HG03439 (cell line): Measurements from ENCODE around the gene FAM234A.

Source experiments
- ATAC-seq: cut with Tn5 transposase; IDR thresholded peaks from one replicate; pipeline ENCODE4 v1.9.1; 2021; ENCODE audit warnings: mild to moderate bottlenecking, moderate library complexity; ENCODE audit not compliant: unreplicated experiment

FAM234A gene

DNA sequence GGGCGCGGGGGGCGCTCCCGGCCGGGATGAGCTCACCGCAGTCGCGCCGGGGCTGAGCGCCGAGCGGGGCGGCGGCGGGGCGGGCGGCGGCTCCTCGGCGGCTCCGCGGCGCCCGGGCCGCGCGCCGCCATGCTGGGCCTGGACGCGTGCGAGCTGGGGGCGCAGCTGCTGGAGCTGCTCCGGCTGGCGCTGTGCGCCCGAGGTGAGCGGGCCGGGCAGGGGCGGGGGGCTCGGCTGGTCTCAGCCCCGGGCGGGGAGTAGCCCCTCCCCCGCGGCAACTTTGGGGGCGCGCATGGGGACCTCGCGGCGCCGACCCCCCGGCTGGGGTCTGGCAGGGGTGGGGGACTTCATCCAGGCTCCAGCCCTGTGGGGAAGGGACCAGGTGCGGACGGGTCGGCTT, 45.9 kb downstream of the FAM234A start, which contains the start of gene ARHGDIG:
Gene ARHGDIG, plus strand, starts transcription at position 40 of the 400 bp plus-strand sequence. Its CDS starts 90 bp downstream, at position 130.
- no peak for ATAC-seq

- no peak for ATAC-seq
These were observed 46.5 kb downstream of the FAM234A start for GRCh38 chr16:280991-281659.

DNA sequence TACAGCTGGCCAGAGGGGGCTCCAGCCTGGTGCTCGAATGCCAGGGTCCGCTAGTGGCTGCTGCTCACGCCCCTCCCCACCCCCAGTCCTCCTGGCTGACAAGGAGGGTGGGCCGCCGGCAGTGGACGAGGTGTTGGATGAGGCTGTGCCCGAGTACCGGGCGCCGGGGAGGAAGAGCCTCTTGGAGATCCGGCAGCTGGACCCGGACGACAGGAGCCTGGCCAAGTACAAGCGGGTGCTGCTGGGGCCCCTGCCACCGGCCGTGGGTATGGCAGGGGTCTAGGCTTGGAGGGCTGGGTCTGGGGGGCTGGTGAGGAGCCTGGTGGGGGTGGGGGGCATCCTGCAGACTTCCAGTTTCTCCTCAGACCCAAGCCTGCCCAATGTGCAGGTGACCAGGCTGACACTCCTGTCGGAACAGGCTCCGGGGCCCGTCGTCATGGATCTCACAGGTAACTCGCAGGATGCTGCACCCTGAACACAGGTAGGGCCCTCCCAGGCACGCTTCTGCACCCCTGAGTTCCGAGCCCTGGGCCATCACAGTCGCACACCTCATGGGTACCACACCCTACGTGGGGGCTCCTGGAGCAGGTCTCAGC, 47.1 kb downstream of the FAM234A start:
- ATAC-seq = no peak

GRCh38 chr16:282491-282890, 47.9 kb downstream of the FAM234A start:
- no peak for ATAC-seq

- ATAC-seq = no peak
These were observed 48.6 kb downstream of the FAM234A start, which contains the start of gene PDIA2 for GRCh38 chr16:283033-283805. PDIA2 (plus strand) TSS chr16:283164; CDS start chr16:283170, 6 bp downstream.

DNA sequence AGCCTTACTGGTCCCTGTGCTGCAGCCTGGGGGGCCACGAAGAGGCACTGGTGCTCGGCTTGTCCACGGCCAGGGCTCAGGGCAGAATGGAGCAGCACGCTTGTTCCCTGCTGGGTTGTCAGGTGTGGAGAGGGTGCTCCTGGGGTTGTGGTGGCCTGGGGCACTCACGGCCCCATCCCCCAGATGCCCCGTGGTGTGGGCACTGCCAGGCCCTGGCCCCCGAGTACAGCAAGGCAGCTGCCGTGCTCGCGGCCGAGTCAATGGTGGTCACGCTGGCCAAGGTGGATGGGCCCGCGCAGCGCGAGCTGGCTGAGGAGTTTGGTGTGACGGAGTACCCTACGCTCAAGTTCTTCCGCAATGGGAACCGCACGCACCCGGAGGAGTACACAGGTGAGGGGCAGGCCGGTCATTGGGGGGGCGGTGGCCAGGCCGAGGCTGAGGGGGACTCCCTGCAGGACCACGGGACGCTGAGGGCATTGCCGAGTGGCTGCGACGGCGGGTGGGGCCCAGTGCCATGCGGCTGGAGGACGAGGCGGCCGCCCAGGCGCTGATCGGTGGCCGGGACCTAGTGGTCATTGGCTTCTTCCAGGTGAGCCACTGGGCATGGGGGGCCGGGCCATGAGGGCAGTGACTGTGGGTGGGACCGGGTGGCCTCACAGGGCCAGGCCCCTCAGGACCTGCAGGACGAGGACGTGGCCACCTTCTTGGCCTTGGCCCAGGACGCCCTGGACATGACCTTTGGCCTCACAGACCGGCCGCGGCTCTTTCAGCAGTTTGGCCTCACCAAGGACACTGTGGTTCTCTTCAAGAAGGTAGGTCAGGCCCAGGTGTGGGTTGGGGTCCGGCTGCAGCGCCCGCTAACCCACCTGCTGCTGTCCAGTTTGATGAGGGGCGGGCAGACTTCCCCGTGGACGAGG, 49.8 kb downstream of the FAM234A start:
- ATAC-seq = no peak

- no peak for ATAC-seq
These were observed 50.8 kb downstream of the FAM234A start for GRCh38 chr16:285146-286055.

DNA sequence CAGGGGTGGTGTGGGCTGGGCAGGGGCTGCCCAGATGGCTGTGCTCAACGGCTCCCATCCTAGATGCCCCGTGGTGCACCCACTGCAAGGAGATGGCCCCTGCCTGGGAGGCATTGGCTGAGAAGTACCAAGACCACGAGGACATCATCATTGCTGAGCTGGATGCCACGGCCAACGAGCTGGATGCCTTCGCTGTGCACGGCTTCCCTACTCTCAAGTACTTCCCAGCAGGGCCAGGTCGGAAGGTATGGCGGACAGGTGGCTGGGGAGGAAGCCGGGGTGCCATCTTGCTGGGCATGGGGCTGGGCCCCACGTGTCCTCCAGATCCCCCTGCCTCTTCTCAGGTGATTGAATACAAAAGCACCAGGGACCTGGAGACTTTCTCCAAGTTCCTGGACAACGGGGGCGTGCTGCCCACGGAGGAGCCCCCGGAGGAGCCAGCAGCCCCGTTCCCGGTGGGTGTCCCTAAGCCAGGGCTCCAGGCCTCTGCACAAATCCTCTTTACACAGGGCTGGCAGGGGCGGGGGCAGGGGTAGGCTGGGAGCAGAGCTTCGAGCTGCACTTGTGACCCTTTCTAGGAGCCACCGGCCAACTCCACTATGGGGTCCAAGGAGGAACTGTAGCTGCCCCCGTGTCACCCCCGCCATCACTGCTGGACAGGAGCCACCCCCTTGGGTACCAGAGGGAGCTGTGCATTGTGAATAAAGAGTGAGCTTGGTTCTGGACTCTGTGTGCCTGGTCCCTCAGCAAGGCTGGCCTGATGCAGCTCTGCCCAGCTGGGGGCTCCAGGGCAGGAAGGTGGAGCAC, 52.1 kb downstream of the FAM234A start:
- no peak for ATAC-seq

DNA sequence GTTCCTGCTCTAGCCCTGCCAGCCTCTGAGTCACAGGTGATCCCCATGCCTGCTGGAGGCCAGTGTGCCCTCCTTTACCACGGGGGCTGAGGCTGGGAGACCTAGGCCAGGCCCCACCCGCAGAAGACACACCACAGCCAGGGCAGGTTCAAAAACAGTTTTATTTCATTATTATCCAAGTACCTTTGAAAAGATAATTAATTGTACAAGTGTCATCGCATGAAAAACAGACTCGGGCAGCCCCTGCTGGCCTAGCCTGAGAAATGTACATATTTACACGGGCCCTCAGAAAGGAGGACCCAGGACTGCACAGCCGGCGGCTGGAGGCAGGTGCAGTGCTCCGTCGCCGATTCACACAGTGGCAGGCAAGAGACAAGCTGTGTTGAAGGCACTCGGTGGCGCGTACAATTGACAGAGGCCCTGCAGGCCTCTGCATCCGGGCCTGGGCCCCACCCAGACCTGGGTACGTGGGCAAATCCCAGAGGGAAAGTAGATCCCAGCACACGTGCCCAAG, 52.7 kb downstream of the FAM234A start:
- ATAC-seq = no peak

- no peak for ATAC-seq
These were observed 53.6 kb downstream of the FAM234A start for GRCh38 chr16:287981-288920.

GRCh38 chr16:289395-289997, 54.9 kb downstream of the FAM234A start:
- no peak for ATAC-seq

DNA sequence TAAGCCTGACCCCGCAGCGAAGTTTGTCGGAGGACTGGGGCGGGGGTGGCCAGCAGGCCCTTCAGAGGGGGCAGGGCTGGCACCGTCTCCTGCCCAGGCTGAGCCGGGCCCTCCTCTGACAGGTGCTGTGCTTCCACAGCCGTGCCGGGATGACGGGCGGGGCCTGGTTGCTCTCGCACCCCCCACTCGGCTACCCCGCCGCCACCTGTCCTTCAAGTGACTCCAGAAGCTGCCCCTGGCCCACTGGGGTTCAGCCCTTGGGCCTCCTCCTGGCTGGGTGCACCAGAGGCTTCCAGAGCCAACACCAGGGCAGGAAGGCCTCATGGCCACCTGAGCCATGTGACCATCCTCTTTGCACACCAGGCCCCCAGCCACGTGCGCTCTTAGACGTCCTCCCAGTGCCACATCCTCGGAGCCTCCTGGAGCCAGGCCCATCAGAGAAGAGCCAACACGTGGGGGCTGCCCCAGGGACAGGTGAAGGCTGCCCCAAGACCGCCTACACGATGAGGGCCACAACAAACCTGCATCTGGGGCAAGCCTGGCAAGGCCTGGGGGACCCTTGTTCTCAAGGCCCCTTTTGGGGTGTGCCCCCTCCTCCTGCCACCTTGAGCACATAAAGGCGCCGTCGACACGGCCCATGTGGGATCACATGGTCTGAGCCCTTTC, 55.5 kb downstream of the FAM234A start:
- no peak for ATAC-seq

GRCh38 chr16:290681-291405, 56.2 kb downstream of the FAM234A start:
- no peak for ATAC-seq

GRCh38 chr16:291539-291938, 56.9 kb downstream of the FAM234A start:
- ATAC-seq = no peak

DNA sequence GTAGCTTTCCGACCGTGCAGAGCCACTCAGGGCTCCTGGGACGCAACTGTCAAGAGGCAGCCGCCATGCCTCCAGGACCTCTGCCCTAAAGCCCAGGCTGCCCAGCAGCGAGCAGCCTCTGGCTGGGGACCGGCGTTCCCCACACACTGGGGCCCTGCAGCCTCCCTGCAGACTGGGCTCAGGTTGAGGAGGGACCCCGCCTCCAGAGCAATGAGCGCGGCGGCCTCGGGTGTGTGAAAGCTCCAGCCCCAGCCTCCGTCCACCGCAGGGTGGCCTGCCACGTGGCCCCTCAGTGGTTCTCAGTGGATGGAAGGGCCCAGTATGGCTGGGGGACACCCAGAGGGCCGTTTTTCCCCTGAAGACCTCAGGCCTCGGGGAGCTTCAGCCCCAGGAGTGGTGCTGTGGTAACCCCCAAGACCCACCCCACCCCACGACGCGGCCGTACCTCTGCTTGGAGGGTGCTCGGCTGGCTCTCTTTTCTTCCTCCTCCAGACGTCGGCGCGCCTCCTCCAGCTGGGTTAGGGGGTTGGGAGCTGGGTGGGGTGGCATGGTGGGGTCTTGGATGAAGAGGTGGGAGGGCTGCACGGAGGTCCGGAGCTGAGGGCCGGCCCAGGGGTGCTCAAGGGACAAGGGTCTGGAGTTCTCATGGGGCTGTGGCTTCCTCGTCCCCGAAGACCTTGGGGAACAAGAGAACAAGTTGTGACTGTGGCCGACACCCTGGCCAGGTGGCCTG, 58.6 kb downstream of the FAM234A start:
- no peak for ATAC-seq
